ENCODE data around the gene SPOCK1.

SPOCK1 gene

DNA sequence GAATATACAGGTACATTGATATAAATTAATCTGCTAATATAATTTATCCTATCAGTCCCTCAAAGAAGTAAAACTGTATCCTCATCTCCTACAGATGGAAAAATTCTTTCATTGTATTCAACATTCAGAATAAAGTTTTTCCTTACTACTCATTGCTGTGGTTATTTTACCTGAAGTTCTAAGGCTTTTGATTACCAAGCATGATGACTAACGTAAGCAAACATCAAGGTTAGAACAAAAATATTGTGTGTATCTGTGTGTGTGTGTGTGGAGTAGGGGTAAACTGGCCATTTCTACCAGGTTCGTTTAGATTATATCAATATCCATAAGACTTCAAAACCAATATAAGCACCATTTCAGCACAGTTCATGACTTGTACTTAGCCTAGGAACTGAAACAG lies 573.1 kb downstream of the SPOCK1 start:
- TF ChIP-seq, protein P1, sequence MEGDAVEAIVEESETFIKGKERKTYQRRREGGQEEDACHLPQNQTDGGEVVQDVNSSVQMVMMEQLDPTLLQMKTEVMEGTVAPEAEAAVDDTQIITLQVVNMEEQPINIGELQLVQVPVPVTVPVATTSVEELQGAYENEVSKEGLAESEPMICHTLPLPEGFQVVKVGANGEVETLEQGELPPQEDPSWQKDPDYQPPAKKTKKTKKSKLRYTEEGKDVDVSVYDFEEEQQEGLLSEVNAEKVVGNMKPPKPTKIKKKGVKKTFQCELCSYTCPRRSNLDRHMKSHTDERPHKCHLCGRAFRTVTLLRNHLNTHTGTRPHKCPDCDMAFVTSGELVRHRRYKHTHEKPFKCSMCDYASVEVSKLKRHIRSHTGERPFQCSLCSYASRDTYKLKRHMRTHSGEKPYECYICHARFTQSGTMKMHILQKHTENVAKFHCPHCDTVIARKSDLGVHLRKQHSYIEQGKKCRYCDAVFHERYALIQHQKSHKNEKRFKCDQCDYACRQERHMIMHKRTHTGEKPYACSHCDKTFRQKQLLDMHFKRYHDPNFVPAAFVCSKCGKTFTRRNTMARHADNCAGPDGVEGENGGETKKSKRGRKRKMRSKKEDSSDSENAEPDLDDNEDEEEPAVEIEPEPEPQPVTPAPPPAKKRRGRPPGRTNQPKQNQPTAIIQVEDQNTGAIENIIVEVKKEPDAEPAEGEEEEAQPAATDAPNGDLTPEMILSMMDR (IDR thresholded peaks at IDR 0.05; ENCODE audit: low read depth, low read length, missing control alignments) = no peak
- no peaks in the 10 kb centered on the region for H3K27me3 ChIP-seq (replicated peaks)
- no peak for DNase-seq
- in situ Hi-C loops (cut with HindIII; ENCODE audit: low pct_ligation_motif_present, low sequenced_read_pairs) = no loop called here
- no peak overlapping the region for H3K27ac ChIP-seq
- H3K36me3 ChIP-seq (replicated peaks) = no peaks in the 10 kb centered on the region
- H3K4me3 ChIP-seq (ENCODE audit: low read depth, low read length) = no peak overlapping the region
